Measurements from ENCODE around the gene PERM1. TPM values are rescaled to one million over a fixed set of nuclear protein-coding genes. Genes with fewer than 3 reads are reported as not detected.
A peak's percentile ranks its signal among the peaks of the same experiment; 100 is the strongest.

Gene PERM1
- total RNA-seq, 1 donor from 2014 or later, result not detected

- H3K36me3 Mint-ChIP-seq (ENCODE audit: insufficient read depth), result peaks cover 4% of the 10 kb centered on the region
- DNase-seq (ENCODE audit: low spot score, unreplicated experiment), result peak; percentile 11
- peaks cover 5% of the 10 kb centered on the region for H3K27me3 Mint-ChIP-seq
- TF ChIP-seq CTCF (IDR thresholded peaks at IDR 0.05; ENCODE audit: unreplicated experiment), result no peak
- peaks cover 18% of the 10 kb centered on the region for H3K4me1 Mint-ChIP-seq (ENCODE audit: low read depth)
- peak overlapping the region; percentile 62 for H3K27ac Mint-ChIP-seq
- peak overlapping the region; percentile 19 for H3K4me3 Mint-ChIP-seq (ENCODE audit: low read depth)
- H3K9me3 Mint-ChIP-seq (ENCODE audit: low read depth), result no peaks in the 10 kb centered on the region
These were observed 24.6 kb upstream of the PERM1 start for GRCh38 chr1:1006305-1007159.

GRCh38 chr1:1005774-1006304 is 23.9 kb upstream of the PERM1 start:
- peak overlapping the region; percentile 56 for H3K27ac Mint-ChIP-seq

GRCh38 chr1:1004780-1005697 is 23.1 kb upstream of the PERM1 start:
- Mint-ChIP-seq H3K36me3 (ENCODE audit: insufficient read depth) (peaks cover 3% of the 10 kb centered on the region), H3K4me1 (ENCODE audit: low read depth) (peaks cover 19% of the 10 kb centered on the region), H3K4me3 (ENCODE audit: low read depth) (peak overlapping the region; percentile 12), H3K27me3 (peaks cover 5% of the 10 kb centered on the region), H3K27ac (peak overlapping the region; percentile 81), H3K9me3 (ENCODE audit: low read depth) (no peaks in the 10 kb centered on the region)
- no peak for TF ChIP-seq CTCF (IDR thresholded peaks at IDR 0.05; ENCODE audit: unreplicated experiment)
- no peak for DNase-seq (ENCODE audit: low spot score, unreplicated experiment)

More at GRCh38 chr1:1005774-1006304, 23.9 kb upstream of the PERM1 start:
- Mint-ChIP-seq H3K9me3 (ENCODE audit: low read depth) (no peaks in the 10 kb centered on the region), H3K36me3 (ENCODE audit: insufficient read depth) (peaks cover 3% of the 10 kb centered on the region), H3K4me1 (ENCODE audit: low read depth) (peaks cover 18% of the 10 kb centered on the region), H3K4me3 (ENCODE audit: low read depth) (no peak overlapping the region), H3K27me3 (peaks cover 5% of the 10 kb centered on the region)
- DNase-seq (ENCODE audit: low spot score, unreplicated experiment), result no peak
- TF ChIP-seq CTCF (IDR thresholded peaks at IDR 0.05; ENCODE audit: unreplicated experiment), result no peak

- Mint-ChIP-seq H3K4me3 (ENCODE audit: low read depth) (no peak overlapping the region), H3K4me1 (ENCODE audit: low read depth) (peaks cover 19% of the 10 kb centered on the region), H3K9me3 (ENCODE audit: low read depth) (no peaks in the 10 kb centered on the region), H3K36me3 (ENCODE audit: insufficient read depth) (peaks cover 3% of the 10 kb centered on the region), H3K27ac (no peak overlapping the region), H3K27me3 (peaks cover 5% of the 10 kb centered on the region)
- TF ChIP-seq CTCF (IDR thresholded peaks at IDR 0.05; ENCODE audit: unreplicated experiment), result no peak
- no peak for DNase-seq (ENCODE audit: low spot score, unreplicated experiment)
These were observed 22.5 kb upstream of the PERM1 start for GRCh38 chr1:1004420-1004779.
